Measurements from ENCODE around the gene EEPD1.

EEPD1 gene

GRCh38 chr7:36264123-36264801 lies 111.2 kb downstream of the EEPD1 start:
- Histone ChIP-seq H3K27me3 (ENCODE audit: insufficient read depth, insufficient read length) (no peaks in the 10 kb centered on the region), H3K4me3 (ENCODE audit: insufficient read length, low read depth) (no peak overlapping the region), H3K4me1 (ENCODE audit: insufficient read depth, insufficient read length) (no peaks in the 10 kb centered on the region), H3K9me3 (ENCODE audit: insufficient read depth, low read length) (no peaks in the 10 kb centered on the region), H3K36me3 (ENCODE audit: insufficient read depth, insufficient read length, low read length) (no peaks in the 10 kb centered on the region), H3K9ac (ENCODE audit: insufficient read length, low read depth) (no peak overlapping the region)
- no peak for TF ChIP-seq YY1 (IDR thresholded peaks at IDR 0.05; ENCODE audit: insufficient read depth, insufficient read length)
- no peak for TF ChIP-seq SUZ12 (IDR thresholded peaks at IDR 0.05; ENCODE audit: extremely low read depth, insufficient read depth, insufficient read length)
- TF ChIP-seq ZNF274 (IDR thresholded peaks at IDR 0.05; ENCODE audit: low read depth, low read length), result no peak
- no peak for DNase-seq (ENCODE audit: low read depth, low spot score)

DNA sequence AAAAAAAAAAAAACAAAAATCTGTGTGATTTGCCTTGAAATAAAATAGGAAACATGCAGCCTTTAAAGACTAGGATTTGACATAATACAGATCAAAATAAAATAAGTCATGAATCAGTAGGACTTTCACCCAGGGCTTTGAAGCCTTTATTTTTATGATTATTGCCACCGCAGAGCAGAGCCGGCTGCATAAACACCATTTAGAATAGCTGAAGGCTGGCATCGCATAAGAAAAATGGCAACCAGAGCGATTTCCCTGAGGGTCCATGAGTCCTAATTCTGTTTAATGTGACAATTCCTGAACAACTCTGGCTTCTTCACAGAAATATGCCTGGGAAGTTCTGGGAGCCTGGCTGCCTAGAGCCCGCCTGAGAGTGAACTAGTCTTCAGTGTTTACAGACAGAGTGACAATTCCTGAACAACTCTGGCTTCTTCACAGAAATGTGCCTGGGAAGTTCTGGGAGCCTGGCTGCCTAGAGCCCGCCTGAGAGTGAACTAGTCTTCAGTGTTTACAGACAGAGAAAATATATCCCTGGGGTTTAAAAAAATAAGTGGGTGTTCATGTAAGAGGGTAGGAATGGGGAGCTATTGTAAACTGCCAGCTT lies 112.0 kb downstream of the EEPD1 start:
- Histone ChIP-seq H3K36me3 (ENCODE audit: insufficient read depth, insufficient read length, low read length) (no peaks in the 10 kb centered on the region), H3K9me3 (ENCODE audit: insufficient read depth, low read length) (no peaks in the 10 kb centered on the region), H3K27me3 (ENCODE audit: insufficient read depth, insufficient read length) (no peaks in the 10 kb centered on the region), H3K4me1 (ENCODE audit: insufficient read depth, insufficient read length) (no peaks in the 10 kb centered on the region), H3K9ac (ENCODE audit: insufficient read length, low read depth) (no peak overlapping the region), H3K4me3 (ENCODE audit: insufficient read length, low read depth) (no peak overlapping the region)
- TF ChIP-seq SUZ12 (IDR thresholded peaks at IDR 0.05; ENCODE audit: extremely low read depth, insufficient read depth, insufficient read length), result no peak
- TF ChIP-seq ZNF274 (IDR thresholded peaks at IDR 0.05; ENCODE audit: low read depth, low read length), result no peak
- TF ChIP-seq YY1 (IDR thresholded peaks at IDR 0.05; ENCODE audit: insufficient read depth, insufficient read length), result no peak
- DNase-seq (ENCODE audit: low read depth, low spot score), result no peak

DNA sequence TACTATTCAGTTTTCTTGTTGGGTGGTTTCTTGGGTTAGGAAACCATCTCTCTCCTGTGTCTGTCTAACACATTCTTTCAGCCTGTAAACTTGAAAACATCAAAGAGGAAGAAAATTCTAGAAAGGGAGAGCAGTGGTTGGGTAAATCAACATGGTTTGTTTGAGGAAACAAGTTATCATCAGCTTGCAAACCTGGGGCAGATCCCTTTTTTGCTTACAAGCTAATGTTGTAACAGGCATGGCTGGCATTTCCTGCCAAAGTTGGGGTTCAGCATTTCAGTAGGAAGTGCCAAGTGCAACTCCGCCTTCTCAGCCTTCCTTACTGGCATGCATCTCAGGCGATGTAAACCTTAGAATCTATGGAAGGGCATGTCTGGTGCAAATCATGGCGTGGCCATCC lies 112.6 kb downstream of the EEPD1 start:
- Histone ChIP-seq H3K4me1 (ENCODE audit: insufficient read depth, insufficient read length) (no peaks in the 10 kb centered on the region), H3K9me3 (ENCODE audit: insufficient read depth, low read length) (no peaks in the 10 kb centered on the region), H3K36me3 (ENCODE audit: insufficient read depth, insufficient read length, low read length) (no peaks in the 10 kb centered on the region), H3K9ac (ENCODE audit: insufficient read length, low read depth) (no peak overlapping the region), H3K4me3 (ENCODE audit: insufficient read length, low read depth) (no peak overlapping the region), H3K27me3 (ENCODE audit: insufficient read depth, insufficient read length) (no peaks in the 10 kb centered on the region)
- DNase-seq (ENCODE audit: low read depth, low spot score), result no peak
- TF ChIP-seq YY1 (IDR thresholded peaks at IDR 0.05; ENCODE audit: insufficient read depth, insufficient read length), result no peak
- no peak for TF ChIP-seq SUZ12 (IDR thresholded peaks at IDR 0.05; ENCODE audit: extremely low read depth, insufficient read depth, insufficient read length)
- no peak for TF ChIP-seq ZNF274 (IDR thresholded peaks at IDR 0.05; ENCODE audit: low read depth, low read length)

- H3K36me3 ChIP-seq (ENCODE audit: insufficient read depth, insufficient read length, low read length), result no peaks in the 10 kb centered on the region
- H3K9ac ChIP-seq (ENCODE audit: insufficient read length, low read depth), result no peak overlapping the region
- no peak for DNase-seq (ENCODE audit: low read depth, low spot score)
- H3K4me3 ChIP-seq (ENCODE audit: insufficient read length, low read depth), result no peak overlapping the region
- no peak for TF ChIP-seq YY1 (IDR thresholded peaks at IDR 0.05; ENCODE audit: insufficient read depth, insufficient read length)
- TF ChIP-seq ZNF274 (IDR thresholded peaks at IDR 0.05; ENCODE audit: low read depth, low read length), result no peak
- no peak for TF ChIP-seq SUZ12 (IDR thresholded peaks at IDR 0.05; ENCODE audit: extremely low read depth, insufficient read depth, insufficient read length)
- H3K27me3 ChIP-seq (ENCODE audit: insufficient read depth, insufficient read length), result no peaks in the 10 kb centered on the region
- H3K4me1 ChIP-seq (ENCODE audit: insufficient read depth, insufficient read length), result no peaks in the 10 kb centered on the region
- no peaks in the 10 kb centered on the region for H3K9me3 ChIP-seq (ENCODE audit: insufficient read depth, low read length)
Measured at GRCh38 chr7:36266190-36266589, 113.1 kb downstream of the EEPD1 start.

GRCh38 chr7:36266683-36267082 lies 113.6 kb downstream of the EEPD1 start:
- TF ChIP-seq YY1 (IDR thresholded peaks at IDR 0.05; ENCODE audit: insufficient read depth, insufficient read length) (no peak), SUZ12 (IDR thresholded peaks at IDR 0.05; ENCODE audit: extremely low read depth, insufficient read depth, insufficient read length) (no peak), ZNF274 (IDR thresholded peaks at IDR 0.05; ENCODE audit: low read depth, low read length) (no peak)
- Histone ChIP-seq H3K9me3 (ENCODE audit: insufficient read depth, low read length) (no peaks in the 10 kb centered on the region), H3K4me1 (ENCODE audit: insufficient read depth, insufficient read length) (no peaks in the 10 kb centered on the region), H3K4me3 (ENCODE audit: insufficient read length, low read depth) (no peak overlapping the region), H3K27me3 (ENCODE audit: insufficient read depth, insufficient read length) (no peaks in the 10 kb centered on the region), H3K36me3 (ENCODE audit: insufficient read depth, insufficient read length, low read length) (no peaks in the 10 kb centered on the region), H3K9ac (ENCODE audit: insufficient read length, low read depth) (no peak overlapping the region)
- DNase-seq (ENCODE audit: low read depth, low spot score), result no peak

DNA sequence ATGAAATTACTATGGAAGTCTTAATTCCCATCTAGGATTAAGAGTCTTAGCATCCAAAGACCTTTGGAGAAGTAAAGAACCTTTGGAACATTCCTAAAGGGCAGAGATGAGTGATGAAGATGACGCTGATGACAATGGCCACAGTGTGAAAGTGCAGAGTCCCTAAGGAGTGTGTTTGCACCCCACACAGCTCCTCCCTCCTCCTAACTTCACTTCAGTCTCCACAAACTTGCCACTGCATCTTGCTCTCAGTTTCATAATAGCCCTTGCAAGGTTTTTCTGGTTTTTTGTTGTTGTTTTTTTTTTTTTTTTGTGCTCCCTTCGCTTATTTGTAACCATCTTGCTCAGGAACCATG lies 119.1 kb downstream of the EEPD1 start:
- peaks cover 6% of the 10 kb centered on the region for H3K4me1 ChIP-seq (ENCODE audit: insufficient read depth, insufficient read length)
- TF ChIP-seq SUZ12 (IDR thresholded peaks at IDR 0.05; ENCODE audit: extremely low read depth, insufficient read depth, insufficient read length) (no peak), ZNF274 (IDR thresholded peaks at IDR 0.05; ENCODE audit: low read depth, low read length) (no peak), YY1 (IDR thresholded peaks at IDR 0.05; ENCODE audit: insufficient read depth, insufficient read length) (no peak)

DNA sequence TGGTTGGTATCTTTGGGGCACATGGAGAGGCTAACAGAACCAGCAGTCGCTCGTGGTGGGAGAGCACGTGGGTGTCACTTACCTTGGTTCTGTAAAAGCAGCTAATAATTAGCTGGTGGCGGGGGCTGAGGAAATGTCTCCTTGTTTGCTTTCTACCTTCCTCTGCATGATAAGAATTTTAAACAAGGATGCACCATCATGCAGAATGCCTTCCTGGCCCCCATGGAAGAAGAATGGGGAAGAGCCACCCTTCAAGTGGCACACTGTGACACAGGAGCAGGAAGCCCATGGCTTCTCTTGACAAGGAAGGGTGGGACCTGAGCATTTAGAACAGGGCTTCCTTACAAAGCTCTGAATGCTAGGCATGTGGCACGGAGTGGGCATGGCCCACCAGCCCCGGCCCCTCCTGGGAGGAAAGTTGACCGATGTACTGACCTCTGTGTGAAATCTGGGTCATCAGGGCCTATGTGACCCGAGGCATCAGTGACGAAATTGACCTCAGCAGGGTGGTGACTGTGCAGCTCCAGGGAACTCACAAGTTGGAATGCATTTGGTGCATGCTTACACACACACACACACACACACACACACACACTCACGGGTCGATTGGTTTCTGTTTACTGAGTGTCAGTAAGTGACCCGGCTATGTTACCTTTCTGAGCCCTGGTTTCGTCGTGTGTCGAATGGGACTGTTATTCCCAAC lies 119.7 kb downstream of the EEPD1 start:
- Histone ChIP-seq H3K36me3 (ENCODE audit: insufficient read depth, insufficient read length, low read length) (no peaks in the 10 kb centered on the region), H3K4me1 (ENCODE audit: insufficient read depth, insufficient read length) (peaks cover 8% of the 10 kb centered on the region), H3K4me3 (ENCODE audit: insufficient read length, low read depth) (no peak overlapping the region), H3K27me3 (ENCODE audit: insufficient read depth, insufficient read length) (no peaks in the 10 kb centered on the region), H3K9ac (ENCODE audit: insufficient read length, low read depth) (no peak overlapping the region), H3K9me3 (ENCODE audit: insufficient read depth, low read length) (no peaks in the 10 kb centered on the region)
- no peak for TF ChIP-seq SUZ12 (IDR thresholded peaks at IDR 0.05; ENCODE audit: extremely low read depth, insufficient read depth, insufficient read length)
- TF ChIP-seq YY1 (IDR thresholded peaks at IDR 0.05; ENCODE audit: insufficient read depth, insufficient read length), result no peak
- no peak for TF ChIP-seq ZNF274 (IDR thresholded peaks at IDR 0.05; ENCODE audit: low read depth, low read length)
- no peak for DNase-seq (ENCODE audit: low read depth, low spot score)

More for the DNA sequence above, 119.1 kb downstream of the EEPD1 start:
- Histone ChIP-seq H3K36me3 (ENCODE audit: insufficient read depth, insufficient read length, low read length) (no peaks in the 10 kb centered on the region), H3K9me3 (ENCODE audit: insufficient read depth, low read length) (no peaks in the 10 kb centered on the region), H3K27me3 (ENCODE audit: insufficient read depth, insufficient read length) (no peaks in the 10 kb centered on the region), H3K4me3 (ENCODE audit: insufficient read length, low read depth) (no peak overlapping the region), H3K9ac (ENCODE audit: insufficient read length, low read depth) (no peak overlapping the region)
- no peak for DNase-seq (ENCODE audit: low read depth, low spot score)
